WTC11 (cell line): ENCODE results near the gene ABHD4.
"Not testable (repeated sequence)": the region's sequence is repeated elsewhere in the genome, so short reads cannot be mapped to it uniquely, and the experiment has no call there.

ENCODE experiments used
- CREB1 ChIP-seq: sonication (generic); formaldehyde crosslinking; IDR thresholded peaks from 2 replicates; pipeline ENCODE4 v1.8.0; 2023; ENCODE audit warnings: mild to moderate bottlenecking, missing genetic modification reagents
- TF ChIP-seq, protein P1 (sequence below): fragments of 200-600 bp; IDR thresholded peaks from 2 replicates; pipeline ENCODE4 v1.8.0; 2022; ENCODE audit warnings: antibody characterized with exemption

DNA sequence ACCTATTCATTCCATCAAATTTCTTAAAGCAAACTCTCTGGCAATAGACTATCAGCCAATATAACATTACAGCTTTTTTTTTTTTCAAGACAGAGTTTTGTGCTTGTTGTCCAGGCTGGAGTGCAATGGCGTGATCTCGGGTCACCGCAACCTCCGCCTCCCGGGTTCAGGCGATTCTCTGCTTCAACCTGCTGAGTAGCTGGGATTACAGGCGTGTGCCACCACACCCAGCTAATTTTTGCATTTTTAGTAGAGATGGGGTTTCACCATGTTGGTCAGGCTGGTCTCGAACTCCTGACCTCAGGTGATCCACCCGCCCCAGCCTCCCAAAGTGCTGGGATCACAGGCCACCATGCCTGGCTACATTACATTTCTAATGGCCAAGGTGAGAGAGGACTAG is 31.8 kb upstream of the ABHD4 start:
- TF ChIP-seq, protein P1, sequence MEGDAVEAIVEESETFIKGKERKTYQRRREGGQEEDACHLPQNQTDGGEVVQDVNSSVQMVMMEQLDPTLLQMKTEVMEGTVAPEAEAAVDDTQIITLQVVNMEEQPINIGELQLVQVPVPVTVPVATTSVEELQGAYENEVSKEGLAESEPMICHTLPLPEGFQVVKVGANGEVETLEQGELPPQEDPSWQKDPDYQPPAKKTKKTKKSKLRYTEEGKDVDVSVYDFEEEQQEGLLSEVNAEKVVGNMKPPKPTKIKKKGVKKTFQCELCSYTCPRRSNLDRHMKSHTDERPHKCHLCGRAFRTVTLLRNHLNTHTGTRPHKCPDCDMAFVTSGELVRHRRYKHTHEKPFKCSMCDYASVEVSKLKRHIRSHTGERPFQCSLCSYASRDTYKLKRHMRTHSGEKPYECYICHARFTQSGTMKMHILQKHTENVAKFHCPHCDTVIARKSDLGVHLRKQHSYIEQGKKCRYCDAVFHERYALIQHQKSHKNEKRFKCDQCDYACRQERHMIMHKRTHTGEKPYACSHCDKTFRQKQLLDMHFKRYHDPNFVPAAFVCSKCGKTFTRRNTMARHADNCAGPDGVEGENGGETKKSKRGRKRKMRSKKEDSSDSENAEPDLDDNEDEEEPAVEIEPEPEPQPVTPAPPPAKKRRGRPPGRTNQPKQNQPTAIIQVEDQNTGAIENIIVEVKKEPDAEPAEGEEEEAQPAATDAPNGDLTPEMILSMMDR: not testable (repeated sequence)
- TF ChIP-seq CREB1: not testable (repeated sequence)
